Astrocyte (in vitro differentiated cells and primary cell): ENCODE measurements around the gene DPAGT1. TPM values are rescaled to one million over a fixed set of nuclear protein-coding genes. Genes with fewer than 3 reads are reported as not detected.

Experiments
- DNase-seq: peaks from one replicate; pipeline ENCODE4 v3.0.0-alpha.2; 2010; ENCODE audit warnings: low read depth
- FAIRE-seq: peaks from 2 replicates; lab custom pipeline; 2011; peaks lifted over from hg19 to GRCh38; lab: Jason Lieb, UNC
- H2AFZ ChIP-seq: 2 replicates; pipeline ENCODE4 v1.6.0; 2012; ENCODE audit warnings: low read depth, low read length, inconsistent platforms
- H3K27ac ChIP-seq: 2 replicates; pipeline ENCODE4 v1.5.1; 2011; ENCODE audit warnings: low read depth, low read length, inconsistent platforms
- H3K27me3 ChIP-seq: 2 replicates; pipeline ENCODE4 v1.6.0; 2011; ENCODE audit warnings: low read length, inconsistent platforms; ENCODE audit not compliant: insufficient read depth
- H3K36me3 ChIP-seq: 2 replicates; pipeline ENCODE4 v1.5.1; 2011; ENCODE audit warnings: low read length, inconsistent platforms; ENCODE audit not compliant: insufficient read depth
- H3K4me1 ChIP-seq: 2 replicates; pipeline ENCODE4 v1.5.1; 2011; ENCODE audit warnings: low read length, inconsistent platforms; ENCODE audit not compliant: insufficient read depth
- H3K4me2 ChIP-seq: 2 replicates; pipeline ENCODE4 v1.6.0; 2012; ENCODE audit warnings: low read length, inconsistent platforms
- H3K4me3 ChIP-seq: 2 replicates; pipeline ENCODE4 v1.5.1; 2011; ENCODE audit warnings: low read depth, mild to moderate bottlenecking, low read length, inconsistent platforms; ENCODE audit not compliant: insufficient read depth
- H3K79me2 ChIP-seq: 2 replicates; pipeline ENCODE4 v1.6.0; 2012; ENCODE audit warnings: mild to moderate bottlenecking, low read length, inconsistent platforms; ENCODE audit not compliant: insufficient read depth
- H3K9ac ChIP-seq: 2 replicates; pipeline ENCODE4 v1.6.0; 2012; ENCODE audit warnings: mild to moderate bottlenecking, low read length, inconsistent platforms
- H3K9me3 ChIP-seq: 2 replicates; pipeline ENCODE4 v1.5.1; 2012; ENCODE audit warnings: low read depth, mild to moderate bottlenecking, low read length, inconsistent platforms; ENCODE audit not compliant: insufficient read depth
- H4K20me1 ChIP-seq: 2 replicates; pipeline ENCODE4 v1.6.0; 2012; ENCODE audit warnings: low read length, inconsistent platforms; ENCODE audit not compliant: insufficient read depth
- H3K27ac Mint-ChIP-seq: one replicate; pipeline ENCODE4 v1.8.0; 2021; ENCODE audit warnings: mild to moderate bottlenecking, mixed read lengths; ENCODE audit not compliant: unreplicated experiment
- H3K27me3 Mint-ChIP-seq: one replicate; pipeline ENCODE4 v1.8.0; 2021; ENCODE audit warnings: low read depth, mixed read lengths; ENCODE audit not compliant: unreplicated experiment
- H3K36me3 Mint-ChIP-seq: one replicate; pipeline ENCODE4 v1.8.0; 2021; ENCODE audit warnings: low read depth, mixed read lengths; ENCODE audit not compliant: unreplicated experiment
- H3K4me1 Mint-ChIP-seq: one replicate; pipeline ENCODE4 v1.8.0; 2021; ENCODE audit warnings: low read depth, mixed read lengths; ENCODE audit not compliant: unreplicated experiment
- H3K4me3 Mint-ChIP-seq: one replicate; pipeline ENCODE4 v1.8.0; 2021; ENCODE audit warnings: mild to moderate bottlenecking, moderate library complexity, mixed read lengths; ENCODE audit not compliant: unreplicated experiment
- H3K9me3 Mint-ChIP-seq: one replicate; pipeline ENCODE4 v1.8.0; 2021; ENCODE audit warnings: mild to moderate bottlenecking, mixed read lengths; ENCODE audit not compliant: unreplicated experiment
- EZH2 ChIP-seq: IDR thresholded peaks from 2 replicates; pipeline ENCODE4 v1.6.1; 2012; ENCODE audit warnings: mild to moderate bottlenecking, low read length, inconsistent platforms; ENCODE audit not compliant: insufficient read depth
- total RNA-seq: library from RNA; stranded (reverse); gene quantifications from 2 replicates; pipeline ENCODE4 v1.2.1, GENCODE V29; 2021
- TF ChIP-seq, protein P1 (sequence below): IDR thresholded peaks from 2 replicates; pipeline ENCODE4 v1.5.1; 2011; ENCODE audit warnings: low read depth, mild to moderate bottlenecking, inconsistent platforms, low read length, moderate library complexity; ENCODE audit not compliant: insufficient read depth

DPAGT1 gene
- total RNA-seq, 1 donor from 2014 or later = 44.1 TPM

DNA sequence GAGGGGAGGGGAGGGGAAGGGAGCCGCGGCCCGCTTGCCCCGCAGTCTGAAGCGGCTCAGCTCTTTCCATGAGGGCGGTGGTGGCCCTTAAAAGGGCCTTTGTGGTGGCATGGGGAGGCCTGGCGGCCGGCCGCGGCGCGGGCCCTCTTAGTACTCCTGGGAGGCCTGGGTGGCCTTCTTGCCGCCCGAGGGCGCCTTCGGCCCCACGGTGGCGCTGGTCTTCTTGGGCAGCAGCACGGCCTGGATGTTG is 6.9 kb downstream of the DPAGT1 start:
- FAIRE-seq = no peak
- Histone ChIP-seq H3K27ac (peak overlapping the region; percentile 75), H3K4me2 (peak overlapping the region; percentile 89)

DNA sequence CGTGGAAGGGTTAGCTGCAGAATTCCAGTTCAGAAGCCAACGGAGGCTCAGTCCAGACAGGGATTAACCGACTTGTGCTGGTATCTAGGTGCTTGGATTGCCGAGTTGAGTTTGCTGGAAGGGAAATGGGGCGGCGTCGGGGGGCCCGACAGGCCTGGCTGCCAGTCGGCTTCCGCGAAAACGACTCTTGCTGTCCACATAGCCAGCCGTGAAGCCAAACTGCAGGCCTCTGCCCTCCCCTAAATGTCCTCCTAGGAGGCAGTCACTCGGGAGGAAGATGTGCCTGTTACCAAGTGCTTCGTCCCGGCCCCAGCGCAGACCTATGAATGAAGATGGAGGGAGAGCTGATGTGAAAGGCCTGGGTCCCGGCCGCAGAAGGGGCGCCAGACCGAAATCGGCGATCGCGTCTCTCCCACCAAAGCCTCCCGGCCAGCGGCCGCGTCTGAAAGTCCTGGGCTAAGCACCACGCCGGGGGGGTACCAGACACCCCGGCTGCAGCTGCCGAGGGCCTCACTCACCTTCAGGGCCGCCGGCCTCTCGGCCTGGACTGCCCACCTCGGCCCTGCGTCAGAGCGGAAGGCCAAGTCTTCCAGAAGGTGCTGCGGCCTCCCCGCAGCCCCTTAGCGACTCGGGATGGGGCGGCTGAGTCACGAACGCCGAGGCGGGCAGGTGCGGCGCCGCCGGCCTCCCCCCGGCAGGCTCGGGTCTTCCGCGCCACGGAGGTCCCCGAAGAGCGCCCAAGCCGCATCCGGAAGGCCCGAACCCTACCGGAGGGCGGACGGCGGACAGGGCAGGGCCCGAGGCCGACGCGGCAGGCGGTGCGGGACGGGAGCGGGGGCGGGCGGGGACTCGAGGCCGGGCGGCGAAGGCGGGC is 7.5 kb downstream of the DPAGT1 start:
- DNase-seq (peak; percentile 26), FAIRE-seq (no peak)
- peaks cover 10% of the 10 kb centered on the region for H3K4me1 Mint-ChIP-seq
- Histone ChIP-seq H2AFZ (peak overlapping the region; percentile 5), H3K79me2 (peaks cover 38% of the 10 kb centered on the region), H3K36me3 (peaks cover 22% of the 10 kb centered on the region), H3K27ac (peak overlapping the region; percentile 75), H3K9ac (peak overlapping the region; percentile 93), H3K4me1 (peaks cover 17% of the 10 kb centered on the region), H3K27me3 (no peaks in the 10 kb centered on the region), H3K9me3 (no peaks in the 10 kb centered on the region), H3K4me2 (peak overlapping the region; percentile 89), H3K4me3 (peak overlapping the region; percentile 79), H4K20me1 (peaks cover 29% of the 10 kb centered on the region)
- no peaks in the 10 kb centered on the region for H3K27me3 Mint-ChIP-seq
- peaks cover 14% of the 10 kb centered on the region for H3K36me3 Mint-ChIP-seq
- peak overlapping the region; percentile 92 for H3K4me3 Mint-ChIP-seq
- TF ChIP-seq, protein P1, sequence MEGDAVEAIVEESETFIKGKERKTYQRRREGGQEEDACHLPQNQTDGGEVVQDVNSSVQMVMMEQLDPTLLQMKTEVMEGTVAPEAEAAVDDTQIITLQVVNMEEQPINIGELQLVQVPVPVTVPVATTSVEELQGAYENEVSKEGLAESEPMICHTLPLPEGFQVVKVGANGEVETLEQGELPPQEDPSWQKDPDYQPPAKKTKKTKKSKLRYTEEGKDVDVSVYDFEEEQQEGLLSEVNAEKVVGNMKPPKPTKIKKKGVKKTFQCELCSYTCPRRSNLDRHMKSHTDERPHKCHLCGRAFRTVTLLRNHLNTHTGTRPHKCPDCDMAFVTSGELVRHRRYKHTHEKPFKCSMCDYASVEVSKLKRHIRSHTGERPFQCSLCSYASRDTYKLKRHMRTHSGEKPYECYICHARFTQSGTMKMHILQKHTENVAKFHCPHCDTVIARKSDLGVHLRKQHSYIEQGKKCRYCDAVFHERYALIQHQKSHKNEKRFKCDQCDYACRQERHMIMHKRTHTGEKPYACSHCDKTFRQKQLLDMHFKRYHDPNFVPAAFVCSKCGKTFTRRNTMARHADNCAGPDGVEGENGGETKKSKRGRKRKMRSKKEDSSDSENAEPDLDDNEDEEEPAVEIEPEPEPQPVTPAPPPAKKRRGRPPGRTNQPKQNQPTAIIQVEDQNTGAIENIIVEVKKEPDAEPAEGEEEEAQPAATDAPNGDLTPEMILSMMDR = no peak
- TF ChIP-seq EZH2 = no peak
- H3K9me3 Mint-ChIP-seq = no peaks in the 10 kb centered on the region
- peak overlapping the region; percentile 90 for H3K27ac Mint-ChIP-seq

More for the DNA sequence above, 6.9 kb downstream of the DPAGT1 start:
- H4K20me1 ChIP-seq = peaks cover 29% of the 10 kb centered on the region
- no peak overlapping the region for H2AFZ ChIP-seq
- H3K79me2 ChIP-seq = peaks cover 40% of the 10 kb centered on the region
- TF ChIP-seq EZH2 = no peak
- TF ChIP-seq, protein P1 = peak; percentile 27
- Mint-ChIP-seq H3K4me1 (peaks cover 10% of the 10 kb centered on the region), H3K27ac (peak overlapping the region; percentile 90), H3K36me3 (peaks cover 14% of the 10 kb centered on the region), H3K27me3 (no peaks in the 10 kb centered on the region), H3K9me3 (no peaks in the 10 kb centered on the region), H3K4me3 (peak overlapping the region; percentile 92)
- DNase-seq = peak; percentile 75
- H3K27me3 ChIP-seq = no peaks in the 10 kb centered on the region
- H3K9ac ChIP-seq = peak overlapping the region; percentile 93
- H3K4me3 ChIP-seq = peak overlapping the region; percentile 79
- H3K4me1 ChIP-seq = peaks cover 17% of the 10 kb centered on the region
- no peaks in the 10 kb centered on the region for H3K9me3 ChIP-seq
- H3K36me3 ChIP-seq = peaks cover 23% of the 10 kb centered on the region
